ENCODE results near the gene LHFPL2.

GRCh38 chr5:78689540-78690252, 41.1 kb upstream of the LHFPL2 start:
- TF ChIP-seq CTCF (IDR thresholded peaks at IDR 0.05) (no peak), EP300 (IDR thresholded peaks at IDR 0.05) (no peak)
